Kidney epithelial cell (primary cell): ENCODE measurements around the gene ARG1. TPM values are rescaled to one million over a fixed set of nuclear protein-coding genes. Genes with fewer than 3 reads are reported as not detected.

Experiments used
- DNase-seq: peaks from one replicate; pipeline ENCODE4 v3.0.0-alpha.2; 2010; ENCODE audit warnings: low read depth
- H3K27me3 ChIP-seq: 2 replicates; pipeline ENCODE4 v1.6.0; 2011; ENCODE audit warnings: low read length; ENCODE audit not compliant: control insufficient read depth, insufficient read depth
- H3K36me3 ChIP-seq: 2 replicates; pipeline ENCODE4 v1.5.1; 2011; ENCODE audit warnings: low read length; ENCODE audit not compliant: control insufficient read depth, insufficient read depth
- H3K4me3 ChIP-seq: 2 replicates; pipeline ENCODE4 v1.5.1; 2011; ENCODE audit warnings: low read depth, mild to moderate bottlenecking, control low read depth, low read length
- CTCF ChIP-seq: IDR thresholded peaks from 2 replicates; pipeline ENCODE4 v1.5.1; 2011; ENCODE audit warnings: mild to moderate bottlenecking, moderate library complexity, low read length, control low read depth, inconsistent platforms; ENCODE audit not compliant: insufficient read depth, poor library complexity, severe bottlenecking
- total RNA-seq: library from RNA; depleted of rRNA; stranded (reverse); fragments of >200 nt; gene quantifications from 2 replicates; pipeline ENCODE4 v1.2.3, GENCODE V29; 2015

The ARG1 gene
- total RNA-seq, 1 donor from 2014 or later: not detected

GRCh38 chr6:131592935-131593334 lies 19.9 kb downstream of the ARG1 start:
- H3K36me3 ChIP-seq: no peaks in the 10 kb centered on the region
- no peak for TF ChIP-seq CTCF
- H3K4me3 ChIP-seq: no peak overlapping the region
- no peaks in the 10 kb centered on the region for H3K27me3 ChIP-seq
- no peak for DNase-seq

- DNase-seq: no peak
- no peak for TF ChIP-seq CTCF
- H3K36me3 ChIP-seq: no peaks in the 10 kb centered on the region
- no peaks in the 10 kb centered on the region for H3K27me3 ChIP-seq
- no peak overlapping the region for H3K4me3 ChIP-seq
Measured at GRCh38 chr6:131594074-131594473, 21.0 kb downstream of the ARG1 start.

- no peaks in the 10 kb centered on the region for H3K36me3 ChIP-seq
- TF ChIP-seq CTCF: peak; percentile 31
- no peak for DNase-seq
- no peak overlapping the region for H3K4me3 ChIP-seq
- H3K27me3 ChIP-seq: no peaks in the 10 kb centered on the region
Measured at GRCh38 chr6:131597446-131597845, 24.4 kb downstream of the ARG1 start.

- no peak for TF ChIP-seq CTCF
- DNase-seq: no peak
- Histone ChIP-seq H3K36me3 (no peaks in the 10 kb centered on the region), H3K27me3 (no peaks in the 10 kb centered on the region), H3K4me3 (no peak overlapping the region)
Measured at GRCh38 chr6:131600716-131601115, 27.7 kb downstream of the ARG1 start.

GRCh38 chr6:131602781-131603312 lies 29.8 kb downstream of the ARG1 start:
- H3K36me3 ChIP-seq: no peaks in the 10 kb centered on the region
- peak; percentile 48 for DNase-seq
- H3K27me3 ChIP-seq: no peaks in the 10 kb centered on the region
- no peak for TF ChIP-seq CTCF
- no peak overlapping the region for H3K4me3 ChIP-seq

- DNase-seq: no peak
- H3K27me3 ChIP-seq: no peaks in the 10 kb centered on the region
- no peaks in the 10 kb centered on the region for H3K36me3 ChIP-seq
- H3K4me3 ChIP-seq: no peak overlapping the region
- no peak for TF ChIP-seq CTCF
Measured at GRCh38 chr6:131613296-131613925, 40.4 kb downstream of the ARG1 start.
